SW480 (cell line): ENCODE measurements around the gene UNC119B.

Source experiments
- DNase-seq: peaks from one replicate; pipeline ENCODE4 v3.0.0-alpha.2; 2016; ENCODE audit warnings: low spot score

The UNC119B gene

DNA sequence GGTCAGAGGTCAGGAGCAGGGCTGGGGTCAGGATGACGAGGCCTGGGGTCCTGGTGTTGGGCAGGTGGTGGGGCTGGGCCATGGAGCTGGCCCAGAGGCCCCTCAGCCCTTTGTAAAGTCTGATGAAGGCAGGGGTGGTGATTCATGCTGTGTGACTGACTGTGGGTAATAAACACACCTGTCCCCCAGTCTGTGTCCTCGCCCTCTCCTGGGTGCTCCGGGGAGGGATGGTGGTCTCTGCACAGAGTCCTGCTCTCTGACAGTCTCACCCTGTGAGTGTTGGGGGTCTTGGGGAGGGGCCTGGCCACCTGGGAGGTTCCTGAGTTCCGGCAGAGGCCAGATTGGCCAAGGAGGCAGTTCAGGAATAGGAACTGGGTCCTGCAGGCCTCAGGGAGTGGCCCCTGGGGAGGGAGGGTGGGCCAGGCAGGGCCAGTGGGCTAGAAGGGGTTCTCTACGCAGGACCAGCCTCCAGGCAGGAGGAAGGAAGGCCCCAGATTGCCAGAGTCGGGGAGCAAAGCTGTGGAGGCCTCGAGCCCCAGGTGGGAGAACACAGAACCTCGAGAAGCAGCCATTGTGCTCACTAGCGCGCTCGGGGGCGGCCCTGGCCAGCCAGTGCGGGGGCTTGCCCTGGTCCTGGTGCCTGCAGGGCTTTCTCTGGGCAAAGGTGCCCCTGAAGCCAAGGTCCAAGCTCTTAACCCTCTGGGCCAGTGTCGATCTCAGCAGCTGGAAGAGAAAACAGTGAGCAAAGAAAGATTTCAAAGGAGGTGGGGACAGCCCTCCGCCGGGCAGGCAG lies 29.8 kb downstream of the UNC119B start:
- DNase-seq: no peak

DNA sequence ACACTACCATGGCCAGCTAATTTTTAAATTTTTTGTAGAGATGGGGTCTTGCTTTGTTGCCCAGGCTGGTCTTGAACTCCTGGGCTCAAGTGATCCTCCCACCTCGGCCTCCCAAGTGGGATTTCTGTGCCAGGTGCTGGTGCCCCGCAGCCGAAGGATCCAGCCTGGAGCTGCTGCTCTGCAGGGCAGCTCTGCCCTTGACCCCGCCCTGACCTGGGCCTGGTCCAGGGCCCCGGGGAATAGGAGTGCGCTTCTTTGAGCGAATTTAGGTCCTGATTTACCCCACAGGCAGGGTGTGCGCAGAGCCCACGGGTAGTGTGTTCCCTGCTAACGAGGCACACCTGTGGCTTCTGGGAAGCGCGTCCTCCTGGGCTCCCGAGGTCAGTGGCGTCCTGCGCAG lies 30.6 kb downstream of the UNC119B start:
- no peak for DNase-seq

DNA sequence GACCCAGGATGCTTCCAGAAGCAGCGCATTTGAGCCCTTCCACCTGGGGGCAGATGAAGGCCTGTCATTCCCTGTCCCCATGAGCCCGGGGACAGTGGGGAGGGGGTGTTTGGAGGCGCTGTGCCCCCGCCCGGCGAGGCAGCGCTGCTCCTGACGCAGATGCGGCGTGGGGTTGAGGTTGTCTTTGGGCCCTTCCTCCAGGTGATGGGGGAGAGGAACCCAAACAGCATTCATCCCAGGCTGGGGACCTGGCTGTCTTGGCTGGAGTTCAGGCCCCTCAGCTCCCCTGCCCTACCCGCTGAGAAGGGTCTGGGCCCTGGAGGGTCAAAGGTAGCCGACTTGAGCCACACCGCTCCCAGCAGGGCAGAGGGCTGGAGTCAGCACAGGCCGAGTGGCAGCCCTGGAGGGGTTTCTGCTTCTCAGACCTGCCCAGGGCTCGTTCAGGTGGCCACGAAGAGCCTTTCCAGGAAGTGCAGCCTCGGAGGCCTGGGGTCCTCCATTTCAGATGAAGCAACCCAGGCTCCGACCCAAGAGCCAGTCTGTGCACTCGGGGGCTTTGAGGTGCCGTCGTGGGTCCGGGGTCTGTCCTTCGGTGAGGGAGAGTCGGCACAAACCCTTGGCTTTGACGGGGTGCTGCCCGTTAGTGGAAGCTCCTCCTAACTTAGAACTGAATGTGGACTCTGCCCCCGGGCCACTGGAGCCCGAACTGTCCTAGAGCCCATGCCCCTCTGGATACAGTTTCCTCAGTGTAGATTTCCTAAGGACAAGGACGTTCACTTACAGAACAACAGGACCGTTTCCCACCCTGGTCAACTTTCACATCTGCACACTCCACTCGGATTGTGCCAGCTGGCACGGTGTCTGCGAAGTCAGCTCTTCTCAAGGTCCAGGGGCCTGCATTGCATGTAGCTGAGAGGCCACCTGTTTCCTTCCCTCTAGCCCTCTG lies 31.5 kb downstream of the UNC119B start:
- no peak for DNase-seq

DNA sequence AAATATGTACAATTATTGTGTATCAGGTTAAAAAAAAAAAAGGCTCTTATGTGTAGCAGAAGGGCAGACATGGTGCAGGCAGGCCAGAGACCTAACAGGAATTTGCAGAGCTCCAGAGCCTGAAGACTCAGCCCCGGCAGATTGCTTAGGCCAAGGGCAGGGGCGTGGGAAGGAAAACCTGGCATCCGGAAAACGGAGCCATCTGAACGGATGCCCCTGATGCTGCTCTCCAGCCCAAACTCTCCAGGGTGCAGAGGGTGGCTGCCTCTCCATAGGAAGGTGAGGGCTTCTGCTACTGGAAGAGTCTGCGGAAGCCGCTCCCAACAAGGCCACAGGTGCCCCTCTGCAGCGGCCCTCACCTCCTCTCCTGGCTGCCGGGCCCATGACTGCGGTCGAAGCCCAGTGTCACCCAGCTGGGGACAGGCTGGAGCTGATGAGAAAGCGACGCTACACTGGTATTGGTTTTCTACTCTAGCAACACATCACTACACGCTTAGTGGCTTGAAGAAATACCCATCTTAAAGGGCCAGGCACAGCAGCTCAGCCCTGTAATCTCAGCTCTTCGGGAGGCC lies 34.8 kb downstream of the UNC119B start:
- no peak for DNase-seq

DNA sequence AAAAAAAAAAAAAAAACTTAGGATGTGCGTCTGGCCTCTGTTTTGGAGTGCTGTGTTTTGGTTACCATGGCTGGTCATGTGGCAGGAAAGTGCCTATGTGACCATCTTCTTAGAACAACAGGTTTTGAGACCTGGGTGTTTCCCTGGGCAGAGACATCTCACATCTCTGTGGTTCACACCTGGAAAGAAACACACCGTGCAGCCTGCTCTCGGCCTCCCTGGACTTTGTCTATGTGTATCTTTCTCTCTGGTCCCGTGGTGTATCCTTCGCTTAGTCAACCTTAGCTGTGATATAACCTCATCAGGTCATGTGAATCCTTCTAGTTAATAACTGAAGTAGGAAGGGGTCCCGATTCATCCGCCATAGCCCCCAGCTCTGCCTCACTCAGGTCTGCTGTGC lies 38.0 kb downstream of the UNC119B start:
- no peak for DNase-seq

DNA sequence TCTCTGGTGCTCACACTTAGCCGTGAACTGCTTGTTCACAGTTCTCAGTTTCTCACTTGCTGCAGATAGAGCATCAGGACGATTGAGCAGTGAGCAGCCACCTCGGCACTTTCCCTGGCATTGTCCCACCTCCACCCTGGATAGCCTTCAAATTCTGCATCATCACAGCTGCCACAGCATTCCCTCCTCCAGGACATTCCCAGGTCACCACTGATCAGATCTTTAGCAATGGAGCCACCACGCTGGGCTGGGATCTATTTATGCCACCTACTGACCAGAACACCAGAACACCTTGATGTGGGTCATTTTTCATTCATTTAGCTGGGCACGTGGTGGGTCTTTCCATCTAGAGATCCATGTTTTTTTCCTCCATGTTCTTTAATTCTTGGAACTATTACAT lies 39.0 kb downstream of the UNC119B start:
- DNase-seq: no peak

DNA sequence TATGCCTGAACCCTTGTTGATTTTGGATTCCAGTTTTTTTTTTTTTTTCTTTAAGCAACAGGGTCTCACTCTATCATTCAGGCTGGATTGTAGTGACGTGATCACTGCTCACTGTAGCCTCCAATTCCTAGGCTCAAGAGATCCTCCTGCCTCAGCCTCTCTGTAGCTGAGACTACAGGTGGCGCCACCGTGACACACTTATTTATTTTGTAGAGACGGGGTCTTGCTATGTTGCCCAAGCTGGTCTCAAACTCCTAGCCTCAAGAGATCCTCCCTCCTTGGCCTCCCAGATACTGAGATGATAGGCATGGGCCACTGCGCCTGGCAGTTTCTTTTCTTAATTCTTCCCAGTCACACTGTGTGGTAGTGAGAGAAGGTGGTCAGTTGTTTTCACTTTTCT lies 40.5 kb downstream of the UNC119B start:
- no peak for DNase-seq

DNA sequence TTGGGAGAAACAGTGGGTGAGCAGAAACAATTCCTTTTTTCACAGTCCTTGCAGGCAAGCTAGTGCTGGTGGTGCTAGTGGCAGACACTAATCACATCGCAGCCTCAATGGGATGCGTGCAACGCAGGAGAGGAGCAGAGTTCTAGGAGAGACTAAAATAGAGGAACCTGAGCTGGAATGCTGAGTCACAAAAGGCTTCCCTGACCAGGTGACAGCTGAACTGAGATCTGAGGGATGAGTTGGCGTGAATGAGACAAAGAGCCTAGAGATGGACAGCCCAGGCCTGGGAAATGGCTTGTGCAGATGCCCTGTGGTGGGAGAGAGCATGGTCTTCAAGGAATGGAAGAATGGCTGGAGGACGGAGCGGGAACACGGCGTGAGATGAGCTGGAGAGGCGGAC lies 41.1 kb downstream of the UNC119B start:
- peak; percentile 11 for DNase-seq

DNA sequence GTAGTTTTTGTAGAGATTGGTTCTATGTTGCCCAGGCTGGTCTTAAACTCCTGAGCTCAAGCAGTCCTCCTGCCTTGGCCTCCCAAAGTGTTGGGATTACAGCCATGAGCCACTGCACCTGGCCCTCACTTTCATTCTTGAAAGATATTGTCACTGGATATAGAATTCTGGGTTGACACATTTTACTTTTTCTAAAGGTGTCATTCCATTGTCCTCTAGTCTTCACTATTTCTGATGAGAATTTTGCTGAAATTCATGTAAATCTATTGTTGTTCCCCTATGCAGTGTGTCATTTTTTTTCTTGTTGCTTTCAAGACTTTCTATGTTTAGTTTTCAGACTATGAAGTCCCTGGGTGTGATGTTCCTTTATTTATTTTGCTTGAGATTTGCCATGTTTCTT lies 44.5 kb downstream of the UNC119B start:
- DNase-seq: no peak

DNA sequence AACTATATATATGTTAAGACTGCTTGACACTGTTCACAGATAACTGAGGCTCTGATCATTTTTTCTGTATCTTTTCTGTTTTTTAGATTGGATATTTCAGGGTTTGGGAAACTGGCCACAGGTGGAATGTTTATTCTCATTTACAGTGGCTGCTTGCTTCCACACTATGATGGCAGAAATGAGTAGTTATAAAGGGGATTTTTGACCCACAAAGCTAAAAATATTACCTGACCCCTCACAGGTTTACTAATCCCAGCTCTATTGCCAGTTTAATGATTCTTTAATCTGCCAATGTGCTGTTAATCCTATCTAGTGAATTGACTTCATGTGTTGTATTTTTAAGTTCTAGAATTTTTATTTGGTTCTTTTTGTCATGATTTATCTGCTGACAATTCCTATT lies 45.0 kb downstream of the UNC119B start:
- no peak for DNase-seq

DNA sequence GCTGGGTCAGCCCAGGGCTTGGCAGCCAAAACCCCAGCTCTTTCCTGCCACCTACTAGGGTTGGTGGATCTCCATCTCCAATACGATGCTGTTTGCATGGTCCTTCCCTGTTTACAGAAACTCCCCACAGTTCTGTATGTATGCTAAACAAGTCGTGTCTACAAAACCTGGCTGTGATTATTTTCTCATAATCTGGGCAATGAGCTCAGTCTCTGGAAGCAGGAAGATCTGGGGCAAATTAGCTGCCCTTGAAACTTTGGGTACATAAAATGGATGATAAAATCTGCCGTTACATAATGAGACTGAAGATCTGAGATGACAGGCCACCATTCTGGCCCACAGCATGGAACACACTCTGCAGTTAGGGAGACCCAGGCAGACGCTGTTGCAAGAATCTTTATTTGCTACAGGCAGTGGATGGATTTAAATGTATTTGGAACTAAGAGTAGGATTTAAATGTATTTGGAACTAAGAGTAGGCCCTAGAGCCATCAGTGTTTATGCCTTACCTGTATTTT lies 47.0 kb downstream of the UNC119B start:
- DNase-seq: no peak

DNA sequence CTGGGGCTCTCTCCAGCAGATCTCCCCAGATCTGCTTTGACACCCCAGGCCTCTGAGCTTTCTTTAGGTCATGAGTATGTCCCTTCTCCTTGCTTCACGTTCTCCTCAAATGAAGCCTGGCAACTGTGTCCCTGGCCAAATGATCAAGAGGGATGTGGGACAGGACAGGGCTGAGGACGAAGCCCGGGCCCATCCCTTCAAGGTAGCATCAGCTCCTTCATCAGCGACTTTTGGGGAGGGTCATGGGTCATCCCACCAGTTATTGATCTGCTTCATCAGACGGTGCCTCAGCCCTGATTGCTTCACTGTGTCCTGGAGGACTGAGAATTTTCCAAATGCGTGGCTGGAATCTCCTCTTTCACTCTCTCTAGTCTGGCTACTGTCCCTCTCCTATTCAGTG lies 47.7 kb downstream of the UNC119B start:
- DNase-seq: no peak

DNA sequence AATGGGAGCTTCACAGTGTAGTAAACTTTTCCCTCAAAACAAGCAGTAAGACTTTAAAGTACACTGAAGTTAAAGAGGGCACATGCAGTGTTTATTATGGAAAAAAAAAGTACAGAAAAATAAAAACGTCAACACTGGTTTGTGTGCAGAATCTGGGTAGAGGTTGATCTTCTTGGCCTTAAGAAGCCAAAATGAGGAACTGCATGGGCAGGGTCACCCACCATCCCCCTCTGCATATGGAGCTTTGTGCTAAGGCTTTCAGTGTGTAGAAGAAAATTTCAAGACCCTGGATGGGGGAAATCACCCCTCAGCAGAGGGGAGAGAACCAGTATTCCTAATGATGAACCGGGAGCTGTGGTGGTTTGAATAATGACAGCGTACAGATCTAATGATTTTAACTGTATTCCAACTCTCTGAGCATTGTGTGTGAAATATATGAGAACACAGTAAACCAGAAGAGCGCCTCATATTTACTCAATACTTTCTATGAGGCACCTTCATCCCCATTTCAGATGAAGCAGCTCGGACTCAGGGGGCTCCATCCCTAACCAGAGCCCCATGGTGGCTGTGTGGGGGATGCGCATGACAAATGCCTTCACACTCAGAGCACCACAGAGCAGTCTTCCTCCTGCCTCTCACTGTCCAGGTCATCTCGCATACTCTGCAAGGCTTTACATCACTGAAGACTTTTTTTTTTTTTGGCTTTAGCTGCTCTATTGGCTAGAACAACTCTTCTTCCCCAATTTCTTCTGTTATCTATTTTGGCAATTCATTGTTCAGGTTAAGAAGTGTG lies 48.7 kb downstream of the UNC119B start:
- DNase-seq: no peak

DNA sequence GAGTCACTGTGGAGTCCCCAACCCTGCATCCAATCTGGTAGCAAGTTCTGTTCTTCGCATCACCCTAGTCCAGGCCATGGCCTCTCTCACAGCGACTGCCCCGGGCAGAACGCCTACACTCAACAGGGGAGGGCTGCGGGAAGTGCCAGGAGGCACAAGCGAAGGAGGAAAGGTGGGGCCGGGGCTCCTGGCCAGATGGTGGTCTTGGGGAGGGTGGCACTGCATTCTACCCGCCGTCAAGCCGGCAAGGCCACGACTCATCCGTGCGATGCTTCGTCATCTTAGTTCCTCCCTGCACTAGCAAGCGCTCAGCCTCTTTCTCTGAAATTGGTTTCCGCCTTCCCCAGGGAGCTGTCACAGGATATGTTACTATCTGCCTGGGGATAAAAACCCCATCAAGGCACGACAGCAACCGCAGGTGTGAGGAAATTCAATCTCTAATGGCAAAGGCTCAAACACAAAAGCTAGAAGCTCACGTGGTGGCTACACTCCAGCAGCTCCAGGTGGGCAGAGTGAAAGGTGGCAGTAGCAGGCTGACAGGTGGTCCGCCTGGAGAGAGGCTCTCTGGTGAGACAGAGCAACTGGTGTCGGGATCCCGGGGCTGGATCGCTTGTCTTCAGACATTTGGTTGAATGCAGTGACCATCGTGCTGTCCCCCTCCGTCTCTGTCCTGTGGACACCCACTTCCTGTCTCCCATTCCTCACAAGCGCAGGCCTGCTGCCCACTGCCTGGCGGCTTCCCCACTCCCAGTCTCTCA lies 49.5 kb downstream of the UNC119B start:
- DNase-seq: no peak

DNA sequence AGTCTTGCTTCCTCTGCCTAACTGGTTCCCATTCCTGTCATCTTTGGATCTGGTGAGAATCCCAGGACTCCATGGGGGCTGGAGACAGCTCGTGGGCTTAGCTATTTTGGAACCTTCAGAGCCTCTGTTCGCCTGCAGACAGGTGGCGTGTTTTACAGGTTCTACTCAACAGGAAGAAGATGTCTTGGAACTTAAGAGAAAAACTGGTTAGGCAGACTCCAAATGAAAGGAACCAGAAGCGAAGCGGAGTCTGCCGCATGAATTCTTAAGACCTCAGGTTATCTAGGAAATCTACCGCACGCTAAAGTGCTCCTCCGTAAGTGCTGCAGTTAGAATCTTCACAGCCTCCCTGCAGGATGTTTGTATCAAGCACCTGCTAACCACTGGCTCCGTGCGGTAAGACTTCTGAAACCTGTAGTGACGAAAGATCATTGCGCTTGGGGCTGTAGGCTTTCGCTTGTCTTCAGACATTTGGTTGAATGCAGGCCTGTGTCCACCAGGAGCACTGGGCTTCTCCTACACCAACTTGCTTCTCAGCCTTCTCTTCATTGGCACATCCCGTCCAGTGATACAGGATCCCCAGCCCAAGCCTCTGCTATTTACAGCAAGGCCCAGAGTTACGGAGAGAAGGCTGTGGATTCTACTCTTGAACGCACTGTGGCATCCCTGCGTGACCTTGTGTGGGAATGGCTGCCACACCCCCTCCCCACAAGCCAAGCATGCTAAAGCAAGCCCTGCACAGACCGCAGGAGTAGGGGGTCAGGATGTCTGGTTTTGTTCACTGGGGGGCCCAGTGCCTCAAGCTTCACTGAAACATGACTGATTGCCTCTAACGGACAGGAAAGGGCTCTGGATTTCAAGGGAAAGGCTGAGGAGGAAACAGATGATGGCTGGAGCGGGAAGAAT lies 50.3 kb downstream of the UNC119B start:
- no peak for DNase-seq

DNA sequence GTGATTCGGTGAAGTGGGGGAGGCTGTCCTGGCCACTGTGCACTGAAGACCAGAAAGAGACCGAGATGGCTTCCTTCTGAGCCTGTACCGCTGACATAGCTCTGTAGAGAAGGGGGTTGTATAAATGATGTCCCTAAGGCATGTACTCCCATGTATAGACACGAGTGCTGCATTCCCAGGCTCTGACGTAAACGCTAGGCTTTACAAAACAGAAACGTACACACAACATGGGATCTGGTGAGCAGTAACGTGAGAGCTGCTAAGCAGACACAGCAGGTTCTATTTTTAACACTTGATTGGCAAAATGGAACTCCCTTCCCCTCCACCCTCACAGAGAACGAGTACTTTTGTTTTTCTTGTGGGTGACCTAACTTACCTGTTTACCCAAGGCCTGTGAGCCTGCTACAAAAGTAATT lies 51.3 kb downstream of the UNC119B start:
- no peak for DNase-seq

DNA sequence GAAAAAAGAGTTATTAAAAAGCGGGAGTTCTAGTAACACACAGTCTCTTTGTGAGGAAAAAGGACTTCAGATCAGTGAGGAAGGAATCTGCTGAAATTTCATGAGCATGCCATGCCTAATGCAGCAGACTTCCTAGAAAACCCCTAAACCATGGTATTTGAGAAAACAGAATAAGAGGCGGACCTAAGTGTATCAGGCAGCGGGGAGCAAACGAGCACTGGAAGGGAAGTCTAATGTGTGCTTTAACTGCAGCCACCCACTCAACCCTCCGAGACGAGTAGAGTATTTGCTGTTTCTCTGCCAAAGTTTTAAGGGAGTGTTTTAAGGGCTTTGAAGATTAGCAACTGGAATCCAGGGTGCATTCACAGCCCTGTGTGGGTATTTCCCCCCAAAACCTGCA lies 51.8 kb downstream of the UNC119B start:
- no peak for DNase-seq

DNA sequence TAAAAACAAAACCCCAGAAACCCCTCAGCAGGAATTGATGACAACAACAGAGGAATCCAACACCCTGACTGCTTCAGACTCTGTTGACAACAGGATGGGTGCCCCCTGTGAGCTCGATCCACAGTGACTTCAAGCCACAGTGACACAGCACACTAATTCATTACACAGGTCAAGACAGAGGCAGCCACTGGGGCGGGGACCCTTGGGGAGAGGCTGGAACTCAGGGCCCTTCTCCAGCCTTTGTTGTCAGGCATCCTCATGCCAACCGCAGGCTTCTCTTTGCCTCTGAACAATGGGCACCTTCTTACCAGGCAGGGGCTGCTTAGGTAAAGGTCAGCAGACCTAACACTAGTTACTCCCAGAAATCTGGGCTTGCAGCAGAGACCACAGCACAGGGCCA lies 53.0 kb downstream of the UNC119B start:
- no peak for DNase-seq

DNA sequence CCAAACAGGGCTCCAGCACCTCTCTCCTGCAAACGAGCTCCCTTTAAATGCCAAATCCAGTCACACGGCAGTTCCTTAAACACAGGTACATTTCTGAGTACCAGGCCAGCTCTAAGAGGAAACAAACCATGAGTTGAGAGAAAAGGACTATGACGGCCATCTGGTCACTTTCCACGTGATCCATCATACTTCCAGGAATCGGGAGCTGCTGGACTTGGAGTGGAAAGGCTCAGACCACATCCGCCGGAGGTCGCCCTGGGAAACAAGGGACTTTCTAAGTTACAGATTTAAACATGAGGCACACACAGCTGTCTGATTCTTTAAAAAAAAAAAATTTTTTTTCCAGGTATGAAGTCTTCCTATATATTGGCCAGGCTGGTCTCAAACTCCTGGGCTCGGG lies 54.6 kb downstream of the UNC119B start:
- no peak for DNase-seq

DNA sequence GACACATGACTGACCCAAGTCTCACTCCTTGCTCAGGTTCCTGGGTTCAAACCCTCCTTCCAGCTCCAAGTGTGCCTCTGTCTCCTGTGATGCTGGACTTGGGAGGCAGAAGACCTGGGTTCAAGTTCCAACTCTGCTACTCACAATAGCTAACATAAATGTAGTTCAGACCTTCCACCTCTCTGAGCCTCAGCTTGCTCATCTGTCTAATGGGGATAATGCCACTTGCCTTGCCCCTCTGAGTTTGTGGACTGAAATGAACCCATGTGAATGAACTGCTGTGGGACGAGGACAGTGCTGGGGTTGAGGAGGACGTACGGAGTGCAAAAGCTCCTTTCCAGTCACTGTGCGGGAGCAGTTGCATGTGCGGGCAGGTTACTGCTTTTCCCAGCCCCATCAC lies 56.3 kb downstream of the UNC119B start:
- no peak for DNase-seq
